LNCaP clone FGC (cell line): ENCODE measurements around the gene PRDM5.

Experiments
- DNase-seq: peaks from one replicate; pipeline ENCODE4 v3.0.0-alpha.2; 2011; ENCODE audit warnings: low read depth
- H3K4me3 ChIP-seq: 2 replicates; pipeline ENCODE4 v1.5.1; 2011; ENCODE audit warnings: mild to moderate bottlenecking, low read depth, low read length, control low read depth
- CTCF ChIP-seq: IDR thresholded peaks from 2 replicates; pipeline ENCODE4 v1.5.1; 2012; ENCODE audit warnings: mild to moderate bottlenecking; ENCODE audit not compliant: control insufficient read depth, insufficient read depth; ENCODE audit errors: extremely low read depth

Gene PRDM5

DNA sequence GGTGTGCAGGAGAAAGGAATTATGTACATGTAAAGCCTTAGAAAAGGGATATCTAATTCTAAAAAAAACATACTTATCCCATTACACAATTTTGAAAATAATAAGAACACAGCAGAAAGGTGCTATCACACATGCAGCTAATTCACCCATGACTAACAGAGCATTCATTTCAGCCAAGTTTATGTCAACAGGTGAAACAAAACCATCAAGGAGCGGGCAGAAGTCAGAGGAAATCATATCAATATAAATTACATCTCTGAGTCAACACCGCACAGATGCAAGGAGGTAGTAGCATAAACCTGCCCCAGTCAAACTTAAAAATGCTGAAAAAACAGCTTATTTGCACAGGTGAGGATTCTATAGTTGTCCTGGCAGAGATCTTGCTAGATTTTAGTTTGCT, 197.9 kb downstream of the PRDM5 start:
- DNase-seq, result no peak

DNA sequence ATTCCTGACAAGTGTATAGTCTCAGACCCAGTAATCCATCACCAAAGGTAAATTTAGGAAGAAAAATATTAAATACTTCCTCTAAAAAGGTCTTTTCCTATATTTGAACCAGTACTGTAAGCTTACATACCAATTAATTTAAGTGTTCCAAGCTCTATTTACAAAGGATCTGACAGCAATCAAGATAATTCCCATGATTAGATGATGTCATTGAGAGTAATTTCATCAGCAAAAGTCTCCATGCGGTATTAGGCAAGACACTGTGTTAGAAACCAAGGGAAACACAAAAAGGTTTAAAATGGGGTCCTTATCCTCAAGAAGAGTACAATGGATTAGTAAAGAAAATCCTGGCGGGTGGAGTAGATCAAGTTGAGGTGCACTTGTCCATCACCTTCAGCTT, 198.5 kb downstream of the PRDM5 start:
- TF ChIP-seq CTCF, result no peak
- H3K4me3 ChIP-seq, result no peak overlapping the region
- no peak for DNase-seq

More for the DNA sequence above, 197.9 kb downstream of the PRDM5 start:
- no peak for TF ChIP-seq CTCF
- H3K4me3 ChIP-seq, result no peak overlapping the region

DNA sequence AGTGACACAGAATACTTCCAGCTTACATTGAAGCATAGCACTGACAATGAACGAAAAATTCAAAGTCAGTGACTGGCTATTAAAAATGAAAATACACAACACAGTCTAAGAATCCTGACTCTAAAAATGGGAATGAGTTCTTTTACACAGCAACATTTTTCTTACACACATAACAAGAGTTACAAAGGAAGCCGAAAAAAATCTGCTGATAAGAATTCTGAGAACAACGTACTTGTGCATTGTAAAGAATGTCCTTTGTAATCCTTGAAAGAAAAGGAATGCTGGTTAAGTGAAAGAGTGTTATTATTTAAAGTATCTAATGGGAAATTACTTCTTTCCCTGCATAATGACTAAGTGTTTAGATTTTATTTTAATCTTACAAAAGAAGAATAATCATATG, 199.4 kb downstream of the PRDM5 start:
- TF ChIP-seq CTCF, result no peak
- no peak for DNase-seq
- H3K4me3 ChIP-seq, result no peak overlapping the region

- no peak for TF ChIP-seq CTCF
- no peak for DNase-seq
- no peak overlapping the region for H3K4me3 ChIP-seq
These were observed 199.9 kb downstream of the PRDM5 start for GRCh38 chr4:120722655-120723054.

GRCh38 chr4:120720354-120720934, 202.1 kb downstream of the PRDM5 start:
- TF ChIP-seq CTCF, result no peak
- DNase-seq, result no peak
- no peak overlapping the region for H3K4me3 ChIP-seq

DNA sequence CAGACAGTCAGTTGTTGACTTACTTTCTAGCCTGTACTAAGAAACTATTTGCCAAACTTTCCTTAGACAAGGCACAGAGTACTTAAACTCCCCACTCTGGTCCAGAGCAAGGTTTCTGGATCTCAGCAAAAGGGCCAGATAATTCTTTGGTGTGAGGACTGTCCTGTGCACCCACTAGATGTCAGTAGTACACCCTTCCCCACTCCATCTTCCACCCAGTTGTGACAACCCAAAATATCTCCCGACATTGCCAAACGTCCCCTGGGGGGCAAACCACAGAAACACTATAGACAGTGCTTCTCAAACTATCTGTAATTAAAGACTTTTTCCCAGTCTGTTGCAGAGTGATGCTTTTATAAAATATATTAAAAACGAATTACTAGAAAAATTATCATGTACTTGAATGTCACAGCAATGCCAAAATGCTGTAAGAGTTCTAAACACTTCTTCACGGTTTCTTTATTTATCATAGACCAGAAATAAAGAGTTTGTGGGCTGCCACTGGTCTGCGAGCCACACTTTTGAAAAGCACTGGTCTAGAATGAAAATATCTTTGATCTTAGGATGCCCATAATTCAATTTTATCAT, 203.5 kb downstream of the PRDM5 start:
- peak; percentile 76 for TF ChIP-seq CTCF
- DNase-seq, result no peak

GRCh38 chr4:120716346-120716745, 206.2 kb downstream of the PRDM5 start:
- H3K4me3 ChIP-seq, result no peak overlapping the region
- DNase-seq, result no peak
- no peak for TF ChIP-seq CTCF

More for the DNA sequence above, 203.5 kb downstream of the PRDM5 start:
- H3K4me3 ChIP-seq, result no peak overlapping the region
